ENCODE measurements around the gene UCN2.

- TF ChIP-seq CTCF (conservative IDR thresholded peaks at IDR 0.05; ENCODE audit: low read depth, low read length) (no peak), EZH2 (IDR thresholded peaks at IDR 0.05; ENCODE audit: borderline replicate concordance, low read depth, low read length, poor library complexity, severe bottlenecking) (no peak)
Measured at GRCh38 chr3:48569400-48569799, 5.8 kb upstream of the UCN2 start.
